Upper lobe of left lung (tissue), 6 donors: ENCODE results near the gene LBHD1. TPM values are rescaled to one million over a fixed set of nuclear protein-coding genes. Genes with fewer than 3 reads are reported as not detected.

Experiments used
- ATAC-seq, 2 donors: fragments of 200-7000 bp; cut with Tn5 transposase; one replicate each; pipeline ENCODE4 v1.9.1; 2022; ENCODE audit warnings: mild to moderate bottlenecking in 2 of 2, moderate library complexity in 2 of 2; ENCODE audit not compliant: low FRiP score in 2 of 2
- DNase-seq, 2 donors: peaks; one replicate each; pipeline ENCODE4 v3.0.0-alpha.2; 2019 to 2020
- H3K27ac ChIP-seq, 4 donors: fragments of 200-600 bp; sonication (generic); one replicate each; pipeline ENCODE4 v1.5.1; 2016 to 2019
- H3K27me3 ChIP-seq, 4 donors: fragments of 200-600 bp; sonication (generic); one replicate each; pipeline ENCODE4 v1.5.1; 2017 to 2019
- H3K36me3 ChIP-seq, 4 donors: fragments of 200-600 bp; sonication (generic); one replicate each; pipeline ENCODE4 v1.5.1; 2016 to 2019
- H3K4me1 ChIP-seq, 4 donors: fragments of 200-600 bp; sonication (generic); one replicate each; pipeline ENCODE4 v1.5.1; 2018 to 2019
- H3K4me3 ChIP-seq, 4 donors: fragments of 200-600 bp; sonication (generic); one replicate each; pipeline ENCODE4 v1.5.1; 2017 to 2019; ENCODE audit warnings: mild to moderate bottlenecking in 2 of 4, moderate library complexity in 1 of 4
- H3K9me3 ChIP-seq, 4 donors: fragments of 200-600 bp; sonication (generic); one replicate each; pipeline ENCODE4 v1.5.1; 2018 to 2019
- CTCF ChIP-seq, 6 experiments: fragments of 450-650 bp in 4 of 6; fragments of 200-600 bp in 2 of 6; sonication (generic) in 2 of 6; IDR thresholded peaks; one replicate each; pipeline ENCODE4 v1.5.1; 2016 to 2019; ENCODE audit warnings: antibody characterized with exemption in 6 of 6
- EP300 ChIP-seq, 4 donors: sonication (generic); formaldehyde crosslinking; IDR thresholded peaks; one replicate each; pipeline ENCODE4 v1.5.1; 2017; ENCODE audit warnings: antibody characterized with exemption in 4 of 4, control low read depth in 2 of 4
- POLR2A ChIP-seq, 4 donors: fragments of 450-650 bp; IDR thresholded peaks; one replicate each; pipeline ENCODE4 v1.5.1; 2016 to 2017; ENCODE audit warnings: antibody characterized with exemption in 4 of 4, mild to moderate bottlenecking in 2 of 4
- POLR2AphosphoS5 ChIP-seq, 2 donors: sonication (generic); formaldehyde crosslinking; IDR thresholded peaks; one replicate each; pipeline ENCODE4 v1.5.1; 2017; ENCODE audit warnings: antibody characterized with exemption in 2 of 2
- WGBS, 2 donors: methylation state at CpG; one replicate each; pipeline ENCODE4 v1.1.5; 2017 to 2018; 5-methylcytosine and 5-hydroxymethylcytosine counted together
- total RNA-seq, 6 donors: library from RNA; depleted of rRNA in 4 of 6; stranded (reverse); fragments of >200 nt in 4 of 6; gene quantifications; one replicate each; pipeline versions ENCODE4 v1.1.0 to v1.2.1, GENCODE V29; 2016 to 2021
- donor health status: DM: no; HTN: no; CAD: no; lungs with moderate emphysema.
- donor health status: DM: no; HTN: yes; CAD: no; lungs with severe emphysema.

Gene LBHD1
- total RNA-seq, 6 donors from 2014 or later = 3.6 to 19.9 (median 6.8) TPM

GRCh38 chr11:62645946-62646824 is 25.9 kb downstream of the LBHD1 start, which contains the start of gene GANAB:
TSS of gene GANAB (minus strand) at chr11:62646613. CDS start at chr11:62646599, 14 bp downstream.
- TF ChIP-seq CTCF (IDR thresholded peaks at IDR 0.05) (peak in 2 of 6 experiments; percentile 16 to 18), EP300 (IDR thresholded peaks at IDR 0.05) (no peak), POLR2A (IDR thresholded peaks at IDR 0.05) (peak in 2 of 4 donors; percentile 86 to 87), POLR2AphosphoS5 (IDR thresholded peaks at IDR 0.05) (peak; percentile 93 to 95)
- H3K27ac ChIP-seq = peak within 1 kb of the TSS; percentile 89 to 98 (median 96)
- no peaks in the 10 kb centered on the region for H3K9me3 ChIP-seq
- H3K4me1 ChIP-seq = peaks cover 17 to 40% (median 21%) of the 10 kb centered on the region in 4 donors
- WGBS, 2 donors = 0% methylated on average over 22 to 70 of the region's 73 CpGs
- peak; percentile 98 to 99 for ATAC-seq
- no peaks in the 10 kb centered on the region for H3K27me3 ChIP-seq
- H3K4me3 ChIP-seq = peak within 1 kb of the TSS; percentile 75 to 99 (median 92)
- peaks cover 7 to 51% (median 37%) of the 10 kb centered on the region in 4 donors for H3K36me3 ChIP-seq
- peak; percentile 98 to 99 for DNase-seq

GRCh38 chr11:62645671-62645945 is 26.5 kb downstream of the LBHD1 start:
- H3K27me3 ChIP-seq = no peaks in the 10 kb centered on the region
- ATAC-seq (no peak), DNase-seq (no peak)
- peak overlapping the region; percentile 89 to 98 (median 96) for H3K27ac ChIP-seq
- H3K36me3 ChIP-seq = peaks cover 7 to 51% (median 37%) of the 10 kb centered on the region in 4 donors
- TF ChIP-seq EP300 (IDR thresholded peaks at IDR 0.05) (no peak), CTCF (IDR thresholded peaks at IDR 0.05) (no peak), POLR2AphosphoS5 (IDR thresholded peaks at IDR 0.05) (no peak), POLR2A (IDR thresholded peaks at IDR 0.05) (no peak)
- H3K4me1 ChIP-seq = peaks cover 17 to 35% (median 22%) of the 10 kb centered on the region in 4 donors
- H3K9me3 ChIP-seq = no peaks in the 10 kb centered on the region
- 15 to 18% methylated on average over 10 to 11 of the region's 11 CpGs for WGBS, 2 donors
- peak overlapping the region; percentile 75 to 99 (median 92) for H3K4me3 ChIP-seq

GRCh38 chr11:62644220-62644619 is 27.8 kb downstream of the LBHD1 start:
- Histone ChIP-seq H3K4me3 (no peak overlapping the region), H3K27ac (peak overlapping the region in 1 of 4 donors; percentile 95), H3K27me3 (no peaks in the 10 kb centered on the region), H3K36me3 (peaks cover 7 to 50% (median 30%) of the 10 kb centered on the region in 4 donors), H3K9me3 (no peaks in the 10 kb centered on the region), H3K4me1 (peaks cover 17 to 32% (median 22%) of the 10 kb centered on the region in 4 donors)
- no peak for ATAC-seq
- no peak for DNase-seq
- WGBS, 2 donors = 76 to 80% methylated on average over 8 of the region's 8 CpGs
- TF ChIP-seq POLR2A (IDR thresholded peaks at IDR 0.05) = no peak
- no peak for TF ChIP-seq CTCF (IDR thresholded peaks at IDR 0.05)
- TF ChIP-seq EP300 (IDR thresholded peaks at IDR 0.05) = no peak
- TF ChIP-seq POLR2AphosphoS5 (IDR thresholded peaks at IDR 0.05) = no peak

- ATAC-seq (no peak), DNase-seq (no peak)
- Histone ChIP-seq H3K4me1 (no peaks in the 10 kb centered on the region), H3K36me3 (peaks cover 44 to 100% (median 84%) of the 10 kb centered on the region in 4 donors), H3K4me3 (no peak overlapping the region), H3K27ac (no peak overlapping the region), H3K9me3 (no peaks in the 10 kb centered on the region), H3K27me3 (no peaks in the 10 kb centered on the region)
- WGBS, 2 donors = 90 to 97% methylated on average over 2 to 6 of the region's 6 CpGs
- TF ChIP-seq EP300 (IDR thresholded peaks at IDR 0.05) (no peak), POLR2AphosphoS5 (IDR thresholded peaks at IDR 0.05) (no peak), POLR2A (IDR thresholded peaks at IDR 0.05) (no peak), CTCF (IDR thresholded peaks at IDR 0.05) (no peak)
Observed at GRCh38 chr11:62632492-62632891, 39.6 kb downstream of the LBHD1 start.
